GDM1 (cell line): ENCODE results near the gene CCDC97.
"Not testable (repeated sequence)": the region's sequence is repeated elsewhere in the genome, so short reads cannot be mapped to it uniquely, and the experiment has no call there.

Experiments used
- DNase-seq: peaks from one replicate; lab custom pipeline; 2025; lab: John Stamatoyannopoulos, UW

CCDC97 gene

GRCh38 chr19:41310033-41310831 lies at the start of gene CCDC97:
Gene CCDC97 (plus strand): TSS chr19:41310172. CDS start chr19:41310311, 139 bp downstream.
- DNase-seq = peak; percentile 78

GRCh38 chr19:41261474-41262190 lies 48.3 kb upstream of the CCDC97 start:
- no peak for DNase-seq

- DNase-seq = peak; percentile 67
Measured at GRCh38 chr19:41263042-41263849, 46.7 kb upstream of the CCDC97 start.

GRCh38 chr19:41263850-41264580 lies 46.0 kb upstream of the CCDC97 start, which contains the start of gene HNRNPUL1:
Gene HNRNPUL1 (plus strand): TSS chr19:41264372. CDS start chr19:41264504, 132 bp downstream.
- peak; percentile 99 for DNase-seq

- DNase-seq = peak; percentile 22
Measured at GRCh38 chr19:41264581-41265394, 45.2 kb upstream of the CCDC97 start.

- no peak for DNase-seq
Measured at GRCh38 chr19:41265395-41266153, 44.4 kb upstream of the CCDC97 start.

GRCh38 chr19:41269055-41269454 lies 40.9 kb upstream of the CCDC97 start:
- no peak for DNase-seq

GRCh38 chr19:41269571-41269970 lies 40.4 kb upstream of the CCDC97 start:
- no peak for DNase-seq

GRCh38 chr19:41273076-41273475 lies 36.9 kb upstream of the CCDC97 start:
- DNase-seq = no peak

- DNase-seq = no peak
Measured at GRCh38 chr19:41274802-41275201, 35.2 kb upstream of the CCDC97 start.

- DNase-seq = no peak
Measured at GRCh38 chr19:41276231-41276630, 33.7 kb upstream of the CCDC97 start.

GRCh38 chr19:41278478-41278877 lies 31.5 kb upstream of the CCDC97 start:
- DNase-seq = no peak

- DNase-seq = no peak
Measured at GRCh38 chr19:41288673-41289530, 21.1 kb upstream of the CCDC97 start.

- not testable (repeated sequence) for DNase-seq
Measured at GRCh38 chr19:41289814-41290213, 20.2 kb upstream of the CCDC97 start.

- no peak for DNase-seq
Measured at GRCh38 chr19:41294393-41294792, 15.6 kb upstream of the CCDC97 start.

- no peak for DNase-seq
Measured at GRCh38 chr19:41295499-41295898, 14.5 kb upstream of the CCDC97 start.

- DNase-seq = no peak
Measured at GRCh38 chr19:41296433-41296871, 13.5 kb upstream of the CCDC97 start.

GRCh38 chr19:41297628-41298347 lies 12.2 kb upstream of the CCDC97 start:
- no peak for DNase-seq
